A549 (cell line): ENCODE results near the gene ADCY4. TPM values are rescaled to one million over a fixed set of nuclear protein-coding genes. Genes with fewer than 3 reads are reported as not detected.

Experiments used
- polyA plus RNA-seq, 4 experiments: library from polyadenylated mRNA; depleted of rRNA in 3 of 4; stranded (reverse); fragments of >200 nt; fragmentation: RNase III in 1 of 4; extraction: RNeasy Plus Mini Kit Qiagen cat#74134 plus additional on column Dnase treatment in 1 of 4; gene quantifications; 2 replicates in 3 of 4; 3 replicates in 1 of 4; pipeline ENCODE4 v1.2.3, GENCODE V29; 2011 to 2017
- small RNA-seq, 6 experiments: library from RNA; depleted of rRNA; stranded (forward); fragments of <200 nt; gene quantifications; one replicate each; pipeline ENCODE3, GENCODE V24; 2012

ADCY4 gene
- polyA plus RNA-seq, 2 of the 4 experiments (the other 2 are of a cell fraction), result not detected

Small RNA genes lying within 50 kb of the gene (small RNA-seq; reads per million reads assigned to genes)
- 0 reads per million in 6 experiments for gene RF00026

Other genes with a start within 250 kb of the ADCY4 start
Only the 30 nearest of the 33 such genes appear.
- gene NRL, start 220.1 kb downstream of the ADCY4 start, polyA plus RNA-seq (2011; rRNA removed), result 0.86 and 0.97 TPM in 2 replicates
- gene NRL, start 220.1 kb downstream of the ADCY4 start, polyA plus RNA-seq (2017; fragmentation: RNase III; extraction: RNeasy Plus Mini Kit Qiagen cat#74134 plus additional on column Dnase treatment), result 0.84 to 0.93 TPM (median 0.88 TPM) in 3 replicates
- gene FITM1, start 204.4 kb downstream of the ADCY4 start, polyA plus RNA-seq (2011; rRNA removed), result 0.06 TPM in 1 of 2 replicates, not detected in the other
- gene FITM1, start 204.4 kb downstream of the ADCY4 start, polyA plus RNA-seq (2017; fragmentation: RNase III; extraction: RNeasy Plus Mini Kit Qiagen cat#74134 plus additional on column Dnase treatment), result 0.36 TPM in 1 of 3 replicates, not detected in the others
- 77.3 and 83.6 TPM in 2 replicates for gene PSME1, start 198.9 kb downstream of the ADCY4 start, polyA plus RNA-seq (2011; rRNA removed)
- gene PSME1, start 198.9 kb downstream of the ADCY4 start, polyA plus RNA-seq (2017; fragmentation: RNase III; extraction: RNeasy Plus Mini Kit Qiagen cat#74134 plus additional on column Dnase treatment), result 124 to 139 TPM (median 134 TPM) in 3 replicates
- gene EMC9, start 193.5 kb downstream of the ADCY4 start, polyA plus RNA-seq (2011; rRNA removed), result 20.7 and 21.5 TPM in 2 replicates
- 46.5 to 51.7 TPM (median 48.5 TPM) in 3 replicates for gene EMC9, start 193.5 kb downstream of the ADCY4 start, polyA plus RNA-seq (2017; fragmentation: RNase III; extraction: RNeasy Plus Mini Kit Qiagen cat#74134 plus additional on column Dnase treatment)
- gene PSME2, start 188.5 kb downstream of the ADCY4 start, polyA plus RNA-seq (2011; rRNA removed), result 137 and 168 TPM in 2 replicates
- 144 to 193 TPM (median 161 TPM) in 3 replicates for gene PSME2, start 188.5 kb downstream of the ADCY4 start, polyA plus RNA-seq (2017; fragmentation: RNase III; extraction: RNeasy Plus Mini Kit Qiagen cat#74134 plus additional on column Dnase treatment)
- 5.7 and 19.1 TPM in 2 replicates for gene RNF31, start 187.6 kb downstream of the ADCY4 start, polyA plus RNA-seq (2011; rRNA removed)
- gene RNF31, start 187.6 kb downstream of the ADCY4 start, polyA plus RNA-seq (2017; fragmentation: RNase III; extraction: RNeasy Plus Mini Kit Qiagen cat#74134 plus additional on column Dnase treatment), result 20.2 to 25.3 TPM (median 20.8 TPM) in 3 replicates
- gene IRF9, start 173.8 kb downstream of the ADCY4 start, polyA plus RNA-seq (2011; rRNA removed), result 23.1 and 30.2 TPM in 2 replicates
- 14.4 to 24.2 TPM (median 19.0 TPM) in 3 replicates for gene IRF9, start 173.8 kb downstream of the ADCY4 start, polyA plus RNA-seq (2017; fragmentation: RNase III; extraction: RNeasy Plus Mini Kit Qiagen cat#74134 plus additional on column Dnase treatment)
- 1.9 and 2.8 TPM in 2 replicates for gene REC8, start 163.0 kb downstream of the ADCY4 start, polyA plus RNA-seq (2011; rRNA removed)
- 4.2 to 5.1 TPM (median 4.4 TPM) in 3 replicates for gene REC8, start 163.0 kb downstream of the ADCY4 start, polyA plus RNA-seq (2017; fragmentation: RNase III; extraction: RNeasy Plus Mini Kit Qiagen cat#74134 plus additional on column Dnase treatment)
- 37.1 and 45.3 TPM in 2 replicates for gene IPO4, start 146.3 kb downstream of the ADCY4 start, polyA plus RNA-seq (2011; rRNA removed)
- gene IPO4, start 146.3 kb downstream of the ADCY4 start, polyA plus RNA-seq (2017; fragmentation: RNase III; extraction: RNeasy Plus Mini Kit Qiagen cat#74134 plus additional on column Dnase treatment), result 86.1 to 95.8 TPM (median 91.7 TPM) in 3 replicates
- 48.0 and 74.9 TPM in 2 replicates for gene TM9SF1, start 139.6 kb downstream of the ADCY4 start, polyA plus RNA-seq (2011; rRNA removed)
- 51.5 to 62.2 TPM (median 60.1 TPM) in 3 replicates for gene TM9SF1, start 139.6 kb downstream of the ADCY4 start, polyA plus RNA-seq (2017; fragmentation: RNase III; extraction: RNeasy Plus Mini Kit Qiagen cat#74134 plus additional on column Dnase treatment)
- gene TSSK4, start 129.4 kb downstream of the ADCY4 start, polyA plus RNA-seq (2011; rRNA removed), result 0.09 TPM in 1 of 2 replicates, not detected in the other
- gene TSSK4, start 129.4 kb downstream of the ADCY4 start, polyA plus RNA-seq (2017; fragmentation: RNase III; extraction: RNeasy Plus Mini Kit Qiagen cat#74134 plus additional on column Dnase treatment), result 0.13 TPM in 1 of 3 replicates, not detected in the others
- gene CHMP4A, start 121.6 kb downstream of the ADCY4 start, polyA plus RNA-seq (2011; rRNA removed), result 74.9 and 102 TPM in 2 replicates
- gene CHMP4A, start 121.6 kb downstream of the ADCY4 start, polyA plus RNA-seq (2017; fragmentation: RNase III; extraction: RNeasy Plus Mini Kit Qiagen cat#74134 plus additional on column Dnase treatment), result 112 to 124 TPM (median 117 TPM) in 3 replicates
- 31.8 and 38.6 TPM in 2 replicates for gene MDP1, start 119.0 kb downstream of the ADCY4 start, polyA plus RNA-seq (2011; rRNA removed)
- gene MDP1, start 119.0 kb downstream of the ADCY4 start, polyA plus RNA-seq (2017; fragmentation: RNase III; extraction: RNeasy Plus Mini Kit Qiagen cat#74134 plus additional on column Dnase treatment), result 21.0 to 21.6 TPM (median 21.4 TPM) in 3 replicates
- 381 and 433 TPM in 2 replicates for gene NEDD8, start 102.7 kb downstream of the ADCY4 start, polyA plus RNA-seq (2011; rRNA removed)
- 561 to 594 TPM (median 589 TPM) in 3 replicates for gene NEDD8, start 102.7 kb downstream of the ADCY4 start, polyA plus RNA-seq (2017; fragmentation: RNase III; extraction: RNeasy Plus Mini Kit Qiagen cat#74134 plus additional on column Dnase treatment)
- gene GMPR2, start 102.1 kb downstream of the ADCY4 start, polyA plus RNA-seq (2011; rRNA removed), result 91.7 and 108 TPM in 2 replicates
- gene GMPR2, start 102.1 kb downstream of the ADCY4 start, polyA plus RNA-seq (2017; fragmentation: RNase III; extraction: RNeasy Plus Mini Kit Qiagen cat#74134 plus additional on column Dnase treatment), result 64.8 to 71.2 TPM (median 70.0 TPM) in 3 replicates
- gene TINF2, start 92.4 kb downstream of the ADCY4 start, polyA plus RNA-seq (2011; rRNA removed), result 51.3 and 73.0 TPM in 2 replicates
- 33.1 to 44.5 TPM (median 38.5 TPM) in 3 replicates for gene TINF2, start 92.4 kb downstream of the ADCY4 start, polyA plus RNA-seq (2017; fragmentation: RNase III; extraction: RNeasy Plus Mini Kit Qiagen cat#74134 plus additional on column Dnase treatment)
- 0.61 and 1.7 TPM in 2 replicates for gene TGM1, start 71.9 kb downstream of the ADCY4 start, polyA plus RNA-seq (2011; rRNA removed)
- gene TGM1, start 71.9 kb downstream of the ADCY4 start, polyA plus RNA-seq (2017; fragmentation: RNase III; extraction: RNeasy Plus Mini Kit Qiagen cat#74134 plus additional on column Dnase treatment), result 1.3 to 1.8 TPM (median 1.4 TPM) in 3 replicates
- gene RABGGTA, start 63.5 kb downstream of the ADCY4 start, polyA plus RNA-seq (2011; rRNA removed), result 18.6 and 22.4 TPM in 2 replicates
- gene RABGGTA, start 63.5 kb downstream of the ADCY4 start, polyA plus RNA-seq (2017; fragmentation: RNase III; extraction: RNeasy Plus Mini Kit Qiagen cat#74134 plus additional on column Dnase treatment), result 17.2 to 23.1 TPM (median 21.9 TPM) in 3 replicates
- 17.4 and 17.9 TPM in 2 replicates for gene DHRS1, start 35.3 kb downstream of the ADCY4 start, polyA plus RNA-seq (2011; rRNA removed)
- gene DHRS1, start 35.3 kb downstream of the ADCY4 start, polyA plus RNA-seq (2017; fragmentation: RNase III; extraction: RNeasy Plus Mini Kit Qiagen cat#74134 plus additional on column Dnase treatment), result 13.8 to 15.2 TPM (median 15.1 TPM) in 3 replicates
- 16.5 and 23.6 TPM in 2 replicates for gene NOP9, start 35.2 kb downstream of the ADCY4 start, polyA plus RNA-seq (2011; rRNA removed)
- 23.0 to 24.5 TPM (median 24.2 TPM) in 3 replicates for gene NOP9, start 35.2 kb downstream of the ADCY4 start, polyA plus RNA-seq (2017; fragmentation: RNase III; extraction: RNeasy Plus Mini Kit Qiagen cat#74134 plus additional on column Dnase treatment)
- 0.31 and 0.32 TPM in 2 replicates for gene CIDEB, start 27.1 kb downstream of the ADCY4 start, polyA plus RNA-seq (2011; rRNA removed)
- 0.33 to 0.99 TPM (median 0.79 TPM) in 3 replicates for gene CIDEB, start 27.1 kb downstream of the ADCY4 start, polyA plus RNA-seq (2017; fragmentation: RNase III; extraction: RNeasy Plus Mini Kit Qiagen cat#74134 plus additional on column Dnase treatment)
- 5.8 and 7.6 TPM in 2 replicates for gene LTB4R2, start 24.9 kb downstream of the ADCY4 start, polyA plus RNA-seq (2011; rRNA removed)
- gene LTB4R2, start 24.9 kb downstream of the ADCY4 start, polyA plus RNA-seq (2017; fragmentation: RNase III; extraction: RNeasy Plus Mini Kit Qiagen cat#74134 plus additional on column Dnase treatment), result 8.4 to 9.9 TPM (median 8.6 TPM) in 3 replicates
- gene LTB4R, start 23.6 kb downstream of the ADCY4 start, polyA plus RNA-seq (2011; rRNA removed), result 10.2 and 13.2 TPM in 2 replicates
- 8.3 to 9.4 TPM (median 8.3 TPM) in 3 replicates for gene LTB4R, start 23.6 kb downstream of the ADCY4 start, polyA plus RNA-seq (2017; fragmentation: RNase III; extraction: RNeasy Plus Mini Kit Qiagen cat#74134 plus additional on column Dnase treatment)
- gene RIPK3, start 4.9 kb upstream of the ADCY4 start, polyA plus RNA-seq (2011; rRNA removed), result not detected in 2 replicates
- not detected in 3 replicates for gene RIPK3, start 4.9 kb upstream of the ADCY4 start, polyA plus RNA-seq (2017; fragmentation: RNase III; extraction: RNeasy Plus Mini Kit Qiagen cat#74134 plus additional on column Dnase treatment)
- gene NFATC4, start 33.1 kb upstream of the ADCY4 start, polyA plus RNA-seq (2011; rRNA removed), result 0.32 and 0.62 TPM in 2 replicates
- 0.04 to 0.25 TPM (median 0.10 TPM) in 3 replicates for gene NFATC4, start 33.1 kb upstream of the ADCY4 start, polyA plus RNA-seq (2017; fragmentation: RNase III; extraction: RNeasy Plus Mini Kit Qiagen cat#74134 plus additional on column Dnase treatment)
- 0.44 and 0.60 TPM in 2 replicates for gene NYNRIN, start 63.9 kb upstream of the ADCY4 start, polyA plus RNA-seq (2011; rRNA removed)
- gene NYNRIN, start 63.9 kb upstream of the ADCY4 start, polyA plus RNA-seq (2017; fragmentation: RNase III; extraction: RNeasy Plus Mini Kit Qiagen cat#74134 plus additional on column Dnase treatment), result 0.17 to 0.29 TPM (median 0.19 TPM) in 3 replicates
- gene CBLN3, start 94.6 kb upstream of the ADCY4 start, polyA plus RNA-seq (2011; rRNA removed), result 1.3 and 1.6 TPM in 2 replicates
- gene CBLN3, start 94.6 kb upstream of the ADCY4 start, polyA plus RNA-seq (2017; fragmentation: RNase III; extraction: RNeasy Plus Mini Kit Qiagen cat#74134 plus additional on column Dnase treatment), result 1.1 to 1.5 TPM (median 1.4 TPM) in 3 replicates
- gene KHNYN, start 94.9 kb upstream of the ADCY4 start, polyA plus RNA-seq (2011; rRNA removed), result 19.0 and 25.0 TPM in 2 replicates
- 23.5 to 26.4 TPM (median 25.2 TPM) in 3 replicates for gene KHNYN, start 94.9 kb upstream of the ADCY4 start, polyA plus RNA-seq (2017; fragmentation: RNase III; extraction: RNeasy Plus Mini Kit Qiagen cat#74134 plus additional on column Dnase treatment)
- gene SDR39U1, start 107.7 kb upstream of the ADCY4 start, polyA plus RNA-seq (2011; rRNA removed), result 57.3 and 64.4 TPM in 2 replicates
- gene SDR39U1, start 107.7 kb upstream of the ADCY4 start, polyA plus RNA-seq (2017; fragmentation: RNase III; extraction: RNeasy Plus Mini Kit Qiagen cat#74134 plus additional on column Dnase treatment), result 48.1 to 61.1 TPM (median 57.6 TPM) in 3 replicates
- gene CMA1, start 173.2 kb upstream of the ADCY4 start, polyA plus RNA-seq (2011; rRNA removed), result not detected in 2 replicates
- not detected in 3 replicates for gene CMA1, start 173.2 kb upstream of the ADCY4 start, polyA plus RNA-seq (2017; fragmentation: RNase III; extraction: RNeasy Plus Mini Kit Qiagen cat#74134 plus additional on column Dnase treatment)